Stimulated activated CD4-positive, alpha-beta T cell treated with anti-CD3 and anti-CD28 coated beads, Interleukin-2, amount 100 ng/mL, for 24 hours (primary cell): ENCODE measurements around the gene LTB.

Source experiments
- DNase-seq, 2 donors: peaks; one replicate each; pipeline ENCODE4 v3.0.0-alpha.2; 2020

The LTB gene, protein sequence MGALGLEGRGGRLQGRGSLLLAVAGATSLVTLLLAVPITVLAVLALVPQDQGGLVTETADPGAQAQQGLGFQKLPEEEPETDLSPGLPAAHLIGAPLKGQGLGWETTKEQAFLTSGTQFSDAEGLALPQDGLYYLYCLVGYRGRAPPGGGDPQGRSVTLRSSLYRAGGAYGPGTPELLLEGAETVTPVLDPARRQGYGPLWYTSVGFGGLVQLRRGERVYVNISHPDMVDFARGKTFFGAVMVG

DNA sequence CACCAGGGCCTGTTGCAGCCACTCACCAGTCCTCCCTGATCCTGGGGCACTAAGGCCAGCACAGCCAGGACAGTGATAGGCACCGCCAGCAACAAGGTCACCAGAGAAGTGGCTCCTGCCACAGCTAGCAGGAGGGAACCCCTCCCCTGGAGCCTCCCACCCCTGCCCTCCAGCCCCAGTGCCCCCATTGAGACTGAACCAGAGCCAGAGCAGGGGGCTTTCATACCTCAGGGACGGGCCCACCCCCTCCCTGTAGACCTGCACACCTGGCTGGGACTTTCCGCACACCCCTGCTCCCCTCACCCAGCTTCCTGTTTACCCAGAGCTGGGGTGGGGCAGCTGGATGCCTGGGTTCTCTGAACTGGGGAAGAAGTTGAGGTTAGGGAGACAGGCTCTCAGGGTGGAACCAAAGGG is at the start of gene LTB:
Gene LTB (minus strand): TSS at position 195 of the 414 bp plus-strand sequence. CDS start 7 bp downstream, at position 188.
- peak; percentile 55 for DNase-seq

DNA sequence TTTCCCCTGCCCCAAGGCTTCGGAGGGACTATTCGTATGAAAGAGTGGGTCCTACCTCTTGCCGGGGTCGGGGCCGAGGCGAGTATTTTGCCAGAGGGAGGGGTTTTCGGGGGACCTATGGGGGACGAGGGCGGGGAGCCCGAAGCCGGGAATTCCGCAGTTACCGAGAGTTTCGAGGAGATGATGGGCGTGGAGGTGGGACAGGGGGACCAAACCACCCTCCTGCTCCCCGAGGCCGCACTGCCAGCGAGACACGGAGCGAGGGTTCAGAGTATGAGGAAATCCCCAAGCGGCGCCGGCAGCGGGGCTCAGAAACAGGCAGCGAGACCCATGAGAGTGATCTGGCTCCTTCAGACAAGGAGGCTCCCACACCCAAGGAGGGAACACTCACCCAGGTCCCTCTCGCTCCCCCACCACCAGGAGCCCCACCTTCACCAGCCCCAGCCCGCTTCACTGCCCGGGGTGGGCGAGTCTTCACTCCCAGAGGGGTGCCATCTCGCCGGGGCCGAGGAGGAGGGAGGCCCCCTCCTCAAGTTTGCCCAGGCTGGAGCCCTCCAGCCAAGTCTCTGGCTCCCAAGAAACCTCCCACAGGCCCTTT is 49.6 kb upstream of the LTB start:
- no peak for DNase-seq

DNA sequence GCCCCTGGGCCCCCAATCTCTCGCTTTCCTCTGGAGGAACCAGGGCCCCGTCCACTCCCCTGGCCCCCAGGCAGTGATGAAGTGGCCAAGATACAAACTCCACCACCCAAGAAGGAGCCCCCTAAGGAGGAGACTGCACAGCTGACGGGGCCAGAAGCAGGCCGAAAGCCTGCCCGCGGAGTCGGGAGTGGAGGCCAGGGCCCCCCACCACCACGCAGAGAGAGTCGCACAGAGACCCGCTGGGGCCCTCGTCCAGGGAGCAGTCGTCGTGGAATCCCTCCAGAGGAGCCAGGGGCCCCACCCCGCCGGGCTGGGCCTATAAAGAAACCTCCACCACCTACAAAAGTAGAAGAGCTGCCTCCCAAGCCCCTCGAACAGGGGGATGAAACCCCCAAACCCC is 49.0 kb upstream of the LTB start:
- no peak for DNase-seq

DNA sequence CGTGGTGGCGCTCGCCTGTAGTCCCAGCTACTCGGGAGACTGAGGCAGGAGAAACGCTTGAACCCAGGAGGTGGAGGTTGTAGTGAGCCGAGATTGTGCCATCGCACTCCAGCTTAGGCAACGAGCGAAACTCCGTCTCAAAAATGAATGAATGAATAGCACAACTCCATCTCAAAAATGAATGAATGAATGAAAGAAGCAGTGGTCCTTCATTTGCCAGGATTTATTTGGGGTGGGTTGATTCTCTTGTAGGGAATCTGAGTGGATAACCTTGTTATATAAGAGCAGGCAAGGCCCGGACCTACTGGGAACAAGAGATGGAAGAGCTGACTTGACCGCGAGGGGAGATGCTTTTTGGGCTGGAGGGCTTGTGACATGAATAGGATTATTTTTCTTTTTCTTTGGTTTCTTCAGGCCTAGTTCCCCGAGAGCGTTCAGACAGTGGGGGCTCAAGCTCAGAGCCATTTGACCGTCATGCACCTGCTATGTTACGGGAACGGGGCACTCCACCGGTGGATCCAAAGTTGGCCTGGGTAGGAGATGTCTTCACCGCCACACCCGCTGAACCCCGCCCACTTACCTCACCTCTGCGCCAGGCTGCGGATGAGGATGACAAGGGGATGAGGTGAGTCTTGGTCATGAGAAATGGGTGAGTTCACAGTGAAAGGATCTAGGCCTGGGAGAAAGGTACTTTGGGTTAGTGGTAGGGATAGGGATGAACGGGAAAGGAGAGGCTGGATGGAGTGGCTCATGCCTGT is 48.1 kb upstream of the LTB start:
- DNase-seq: no peak

DNA sequence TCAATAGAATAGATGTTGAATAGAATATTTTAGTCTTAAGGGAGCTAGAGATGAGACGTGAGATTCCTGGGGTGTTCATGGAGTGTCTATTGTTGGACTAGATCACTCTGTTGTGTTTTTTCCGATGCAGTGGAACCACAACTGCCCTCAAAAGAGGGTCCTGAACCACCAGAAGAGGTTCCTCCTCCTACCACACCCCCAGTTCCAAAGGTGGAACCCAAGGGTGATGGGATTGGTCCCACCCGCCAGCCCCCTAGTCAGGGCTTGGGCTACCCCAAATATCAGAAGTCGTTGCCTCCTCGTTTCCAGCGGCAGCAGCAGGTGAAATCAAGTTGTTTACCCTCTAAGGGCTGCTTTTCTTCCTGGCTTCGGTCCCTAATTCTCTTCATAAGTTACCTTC is 46.8 kb upstream of the LTB start:
- DNase-seq: no peak

DNA sequence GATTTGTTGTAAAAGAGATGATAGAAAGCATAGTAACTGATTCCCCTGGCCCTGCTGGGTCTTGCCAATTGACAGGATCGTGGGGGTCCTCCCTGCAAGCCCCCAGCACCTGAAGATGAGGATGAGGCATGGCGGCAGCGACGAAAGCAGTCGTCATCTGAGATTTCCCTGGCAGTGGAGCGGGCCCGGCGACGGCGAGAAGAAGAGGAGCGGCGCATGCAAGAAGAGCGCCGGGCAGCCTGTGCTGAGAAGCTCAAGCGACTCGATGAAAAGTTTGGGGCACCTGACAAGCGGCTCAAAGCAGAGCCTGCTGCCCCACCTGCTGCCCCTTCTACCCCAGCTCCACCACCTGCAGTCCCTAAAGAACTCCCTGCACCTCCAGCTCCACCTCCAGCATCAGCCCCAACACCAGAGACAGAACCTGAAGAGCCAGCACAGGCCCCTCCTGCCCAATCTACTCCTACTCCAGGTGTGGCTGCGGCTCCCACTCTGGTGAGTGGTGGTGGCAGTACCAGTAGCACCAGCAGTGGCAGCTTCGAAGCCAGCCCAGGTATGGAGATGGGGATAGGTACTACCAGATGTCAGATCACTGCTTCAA is 45.6 kb upstream of the LTB start:
- DNase-seq: no peak

DNA sequence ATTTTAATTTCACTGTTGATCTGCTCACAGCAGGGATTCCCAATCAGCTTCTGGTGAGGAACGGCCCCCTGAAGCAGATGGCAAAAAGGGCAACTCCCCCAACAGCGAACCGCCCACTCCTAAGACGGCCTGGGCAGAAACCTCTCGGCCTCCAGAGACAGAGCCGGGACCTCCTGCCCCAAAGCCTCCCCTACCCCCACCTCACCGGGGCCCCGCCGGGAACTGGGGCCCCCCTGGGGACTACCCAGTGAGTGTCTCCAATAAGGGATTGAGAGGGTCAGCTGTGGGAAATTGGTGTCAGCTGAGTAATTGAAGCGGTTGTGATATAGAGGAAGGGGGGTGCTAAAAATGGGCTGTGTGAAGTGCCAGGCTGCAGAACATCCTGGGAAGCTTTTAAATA is 44.7 kb upstream of the LTB start:
- no peak for DNase-seq

DNA sequence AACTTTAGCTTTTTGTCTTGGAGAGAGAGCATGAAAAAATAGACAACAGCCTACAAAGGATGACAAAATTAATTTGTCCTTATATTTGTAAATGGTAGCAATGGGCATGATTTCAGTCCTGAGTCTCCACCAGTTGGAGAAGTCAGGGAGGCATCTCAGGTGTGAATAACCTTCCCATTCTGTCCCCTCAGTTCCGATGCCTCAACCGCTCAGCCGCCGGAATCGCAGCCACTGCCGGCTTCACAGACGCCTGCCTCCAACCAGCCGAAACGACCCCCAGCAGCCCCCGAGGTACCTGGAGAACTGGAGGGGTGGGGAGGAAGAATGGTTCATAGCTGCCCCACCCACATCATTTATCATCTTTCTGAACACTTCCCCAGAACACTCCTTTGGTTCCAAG is 41.8 kb upstream of the LTB start:
- no peak for DNase-seq

DNA sequence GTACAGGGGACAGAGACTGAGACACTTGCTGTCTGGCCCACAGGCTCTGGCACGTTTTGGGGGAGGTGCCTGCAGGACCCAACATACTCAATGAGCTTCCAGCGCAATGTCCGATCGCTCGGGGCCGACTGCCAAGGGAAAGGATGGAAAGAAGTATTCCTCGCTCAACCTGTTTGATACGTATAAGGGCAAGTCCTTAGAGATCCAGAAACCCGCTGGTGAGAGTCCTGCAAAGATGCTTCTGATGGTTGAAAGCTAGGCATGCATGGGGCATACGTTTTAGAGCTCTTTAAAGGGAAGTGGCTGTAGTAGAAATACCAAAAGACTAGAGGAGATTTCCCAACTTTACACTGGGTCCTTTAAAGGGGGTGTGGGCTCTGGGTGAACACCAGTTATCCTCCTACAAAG is 40.5 kb upstream of the LTB start:
- DNase-seq: no peak

DNA sequence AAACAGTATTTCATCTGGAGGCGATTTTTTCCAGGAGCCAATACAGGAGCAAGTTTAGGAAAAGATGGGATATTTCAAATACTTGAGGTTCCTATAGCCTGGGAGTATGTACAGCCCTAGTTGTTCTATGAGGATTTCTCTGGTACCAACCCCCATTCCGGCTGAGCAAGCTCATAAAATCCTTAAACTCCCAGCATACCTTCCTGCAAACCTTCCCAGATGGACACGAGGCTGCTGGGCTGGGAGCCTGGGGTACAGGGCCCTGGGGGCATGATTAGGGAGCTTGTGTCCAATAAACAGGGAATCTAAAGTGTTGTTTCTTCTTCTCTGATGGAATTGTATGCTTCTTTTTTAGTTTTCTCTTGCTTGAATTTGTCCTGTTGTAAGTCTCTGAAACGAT is 39.8 kb upstream of the LTB start:
- DNase-seq: no peak

DNA sequence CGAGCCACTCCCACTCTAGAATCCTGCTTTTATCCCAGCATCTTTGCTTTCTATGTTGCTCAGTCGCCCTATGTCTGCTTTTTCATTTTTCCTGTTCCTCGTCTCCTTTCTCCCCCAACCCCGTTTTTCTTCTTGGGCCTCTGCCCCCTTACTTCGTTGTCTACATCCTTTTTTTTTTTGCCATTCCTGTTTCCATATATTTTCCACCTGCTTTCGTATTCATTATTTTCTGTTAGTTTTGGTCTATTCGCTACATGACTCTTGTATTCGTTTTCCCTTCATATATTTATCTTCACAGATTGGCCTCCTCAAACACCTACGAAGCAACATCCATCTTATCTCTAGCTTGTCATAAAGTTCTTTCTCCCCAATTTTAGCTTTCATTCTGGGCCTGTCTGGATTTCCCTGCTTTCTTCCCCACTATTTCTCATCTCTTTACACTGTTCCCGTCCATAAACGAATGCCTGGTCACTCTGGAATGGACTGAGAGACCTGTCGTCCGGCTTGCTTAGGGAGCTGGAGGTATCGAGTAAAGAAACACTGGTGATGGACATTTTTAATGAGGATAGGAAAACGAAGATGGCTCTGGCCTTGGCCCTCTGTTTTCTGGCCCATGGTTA is 39.2 kb upstream of the LTB start:
- no peak for DNase-seq

DNA sequence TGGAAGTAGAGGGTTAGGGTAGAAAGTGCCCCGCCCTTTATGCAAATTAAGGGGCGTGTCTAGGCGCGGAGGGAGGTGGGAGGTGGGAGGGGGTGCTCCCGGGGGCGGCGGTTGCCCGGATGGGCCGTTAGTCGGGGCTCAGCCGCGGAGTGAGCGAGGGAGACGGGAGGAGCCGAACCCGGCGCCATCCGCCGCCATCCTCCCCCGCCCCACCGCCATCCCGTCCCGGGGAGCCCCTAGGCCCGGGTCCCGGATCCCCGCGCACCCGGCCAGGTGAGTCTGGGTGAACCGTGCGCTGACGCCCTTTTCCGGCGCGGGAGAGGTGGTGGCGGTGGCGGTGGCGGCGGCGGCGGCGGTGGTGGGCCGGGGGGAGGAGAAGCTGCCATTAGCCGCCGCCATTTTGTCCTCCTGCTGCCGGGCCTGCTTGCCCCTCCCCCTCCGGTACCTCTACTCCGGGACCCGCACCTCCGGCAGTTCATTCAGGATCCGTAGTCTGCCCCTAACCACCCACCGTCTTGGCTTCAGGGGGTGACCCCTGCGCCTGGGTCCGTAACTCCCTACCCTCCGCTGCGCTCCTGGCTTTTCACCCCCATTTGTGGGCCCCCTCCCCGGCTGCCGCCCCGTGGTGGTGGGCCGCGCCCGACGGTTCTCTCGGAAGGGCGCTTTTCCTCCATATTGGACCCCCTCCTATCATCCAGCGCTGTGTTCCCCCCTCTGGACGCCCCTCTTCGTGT is 38.5 kb upstream of the LTB start, which contains the start of gene PRRC2A:
Gene PRRC2A (plus strand): TSS at position 130 of the 734 bp plus-strand sequence. CDS start 2,075 bp downstream, outside the sequence.
- DNase-seq: peak; percentile 83 to 96

DNA sequence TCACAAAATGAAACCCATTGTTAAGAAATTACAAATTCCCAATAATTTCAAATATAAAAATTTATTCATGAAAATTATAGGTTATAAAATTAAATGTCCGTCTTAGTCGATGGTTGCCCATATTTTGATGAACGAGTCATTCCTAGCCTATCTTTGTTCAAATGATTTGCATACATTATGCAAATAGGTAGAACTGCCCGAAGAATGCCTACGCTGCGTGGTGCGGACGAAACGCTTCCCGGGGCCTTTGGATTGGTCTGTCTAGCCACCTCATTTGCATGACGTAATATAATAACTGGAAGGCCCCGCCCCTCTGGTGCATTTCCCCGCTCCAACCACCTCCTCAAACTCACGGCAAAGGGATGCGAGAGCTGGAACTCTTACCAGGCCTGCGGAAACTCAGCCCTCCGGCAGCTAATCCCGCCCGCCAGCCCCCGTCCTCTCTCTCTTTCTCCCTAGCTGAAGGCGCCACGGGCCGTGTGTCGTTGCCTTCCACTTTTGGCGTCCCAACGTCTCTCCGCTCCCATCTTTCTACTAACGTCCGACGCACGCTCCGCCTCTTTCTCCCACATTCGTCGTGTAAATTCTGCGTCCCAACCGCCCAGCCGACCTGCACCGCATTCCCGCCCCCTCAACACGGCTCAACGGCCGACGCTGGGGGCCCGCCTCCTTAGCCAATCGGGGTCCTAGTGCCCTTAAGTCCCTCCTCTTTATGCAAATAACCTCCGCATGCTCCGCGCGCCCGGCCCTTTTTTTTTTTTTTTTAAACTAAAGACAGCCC is 37.8 kb upstream of the LTB start:
- peak; percentile 96 to 97 for DNase-seq

DNA sequence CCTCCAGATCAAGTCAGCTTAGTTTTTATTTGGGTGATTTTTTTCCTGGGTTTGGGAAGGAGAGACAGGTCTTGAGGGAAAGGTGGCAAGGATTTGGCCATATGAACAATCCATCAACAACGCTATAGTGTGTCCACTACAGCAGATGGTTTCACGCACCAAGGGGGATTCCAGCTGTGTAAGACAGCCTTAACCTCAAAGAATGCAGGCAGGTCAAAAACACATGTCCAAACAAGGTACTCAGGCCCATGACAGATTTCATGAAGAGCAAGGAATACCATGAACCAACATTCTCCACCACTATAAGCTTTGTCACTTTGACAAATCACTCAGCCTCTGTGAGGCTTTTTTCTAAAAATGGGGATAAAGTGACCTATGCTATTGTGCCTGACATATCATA is 34.8 kb upstream of the LTB start:
- DNase-seq: no peak

DNA sequence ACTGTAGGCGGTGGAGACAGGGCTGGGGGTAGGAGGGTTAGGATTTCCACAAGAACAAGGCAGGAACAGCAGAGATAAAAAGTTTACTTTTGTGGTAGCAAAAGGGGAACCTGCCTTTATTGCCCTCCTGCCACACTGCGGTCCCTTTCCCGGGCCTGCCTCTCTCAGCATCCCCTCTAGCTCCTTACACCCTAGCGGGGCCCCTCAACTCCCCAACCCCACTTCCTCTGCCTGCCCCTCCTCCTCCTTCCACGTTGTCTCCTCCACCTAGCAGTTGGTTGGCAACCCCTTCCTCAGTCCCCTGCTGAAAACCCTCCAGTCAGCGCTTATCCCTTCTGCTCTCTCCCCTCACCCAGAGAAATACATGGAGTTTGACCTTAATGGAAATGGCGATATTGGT is 33.5 kb upstream of the LTB start:
- peak; percentile 44 to 47 for DNase-seq

DNA sequence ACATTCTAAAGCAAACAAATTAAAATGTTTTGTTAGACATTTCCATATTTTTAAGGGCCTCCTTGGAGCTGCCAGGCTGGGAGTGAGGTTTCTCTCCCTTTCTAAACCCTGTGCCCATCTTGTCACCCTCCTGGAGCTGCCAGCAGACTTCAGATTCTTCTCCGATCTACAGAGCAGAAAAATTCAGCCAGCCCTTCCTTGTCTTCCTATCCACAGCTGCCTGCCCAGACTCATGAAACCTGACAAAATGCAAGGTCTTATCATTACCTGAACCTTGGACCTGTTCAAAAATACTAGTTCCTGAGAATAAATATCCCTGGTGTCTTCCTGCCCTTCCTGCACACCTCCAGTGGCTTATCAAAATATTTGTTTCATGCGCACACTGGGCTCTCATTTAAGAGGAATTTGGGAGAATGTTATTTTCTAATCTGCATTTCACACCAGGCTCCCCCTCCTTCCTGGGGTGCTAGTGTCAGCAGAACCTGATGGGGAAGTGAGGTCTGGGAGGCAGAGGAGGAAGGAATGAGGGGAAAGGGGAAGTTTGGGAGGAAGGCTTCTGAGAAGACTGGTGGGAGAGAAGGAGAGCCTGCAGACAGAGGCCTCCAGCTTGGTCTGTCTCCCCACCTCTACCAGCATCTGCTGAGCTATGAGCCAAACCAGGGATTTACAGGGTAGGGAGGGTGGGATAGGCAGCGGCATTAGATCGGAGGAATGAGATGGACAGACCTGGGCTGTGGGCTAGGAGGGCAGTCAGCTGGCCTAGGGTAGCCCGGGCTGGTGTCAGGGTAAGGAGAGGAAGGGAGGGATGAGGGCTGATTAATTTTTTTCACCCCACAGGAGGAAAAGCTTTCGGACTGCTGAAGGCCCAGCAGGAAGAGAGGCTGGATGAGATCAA is 32.7 kb upstream of the LTB start, which contains the start of gene AIF1:
Gene AIF1 (plus strand): TSS at position 551 of the 895 bp plus-strand sequence. CDS start 96 bp downstream, at position 647.
- no peak for DNase-seq

DNA sequence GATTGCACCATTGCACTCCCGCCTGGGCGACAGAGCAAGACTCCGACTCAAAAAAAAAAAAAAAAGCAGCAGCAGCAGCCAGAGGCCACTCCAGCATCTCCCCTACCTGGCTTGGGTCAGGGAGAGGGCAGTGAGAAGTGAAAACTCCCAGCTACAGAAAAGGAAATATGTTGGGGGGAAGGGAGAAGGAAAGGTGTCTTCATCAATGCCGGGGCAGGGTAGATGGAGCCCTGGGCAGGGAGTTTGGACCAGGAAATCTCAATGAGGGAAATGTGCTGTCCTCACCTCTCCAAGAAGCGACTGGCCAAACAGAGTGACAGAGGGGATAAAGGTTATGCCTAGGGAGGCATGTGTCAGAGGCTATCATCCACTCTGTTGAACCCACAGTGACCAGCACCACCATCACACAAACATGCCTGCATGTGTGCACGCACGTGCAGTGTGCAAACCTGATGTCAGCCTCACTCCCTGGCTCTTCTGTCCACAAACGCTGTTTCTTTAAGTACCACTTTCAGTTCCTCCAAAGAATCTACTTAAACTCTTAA is 31.9 kb upstream of the LTB start:
- no peak for DNase-seq

DNA sequence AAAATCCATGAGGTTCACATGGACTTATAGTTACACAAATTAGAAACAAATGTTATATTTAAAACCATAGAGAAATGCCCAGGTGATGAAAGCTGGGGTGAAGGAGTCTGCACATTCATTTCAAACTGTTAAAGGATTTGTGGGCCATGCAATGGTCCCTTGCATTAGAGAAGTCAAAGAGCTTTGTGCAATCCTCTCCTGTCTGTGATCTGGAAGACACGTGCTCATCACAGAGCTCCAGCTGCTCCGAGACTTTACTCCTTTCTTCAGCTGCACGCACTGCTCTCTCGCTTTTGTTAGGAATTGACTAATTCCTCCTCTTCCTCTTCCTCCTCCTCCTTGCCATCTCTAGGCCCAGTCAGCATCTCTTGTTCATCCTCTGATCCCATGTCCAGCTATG is 28.7 kb upstream of the LTB start:
- DNase-seq: no peak

DNA sequence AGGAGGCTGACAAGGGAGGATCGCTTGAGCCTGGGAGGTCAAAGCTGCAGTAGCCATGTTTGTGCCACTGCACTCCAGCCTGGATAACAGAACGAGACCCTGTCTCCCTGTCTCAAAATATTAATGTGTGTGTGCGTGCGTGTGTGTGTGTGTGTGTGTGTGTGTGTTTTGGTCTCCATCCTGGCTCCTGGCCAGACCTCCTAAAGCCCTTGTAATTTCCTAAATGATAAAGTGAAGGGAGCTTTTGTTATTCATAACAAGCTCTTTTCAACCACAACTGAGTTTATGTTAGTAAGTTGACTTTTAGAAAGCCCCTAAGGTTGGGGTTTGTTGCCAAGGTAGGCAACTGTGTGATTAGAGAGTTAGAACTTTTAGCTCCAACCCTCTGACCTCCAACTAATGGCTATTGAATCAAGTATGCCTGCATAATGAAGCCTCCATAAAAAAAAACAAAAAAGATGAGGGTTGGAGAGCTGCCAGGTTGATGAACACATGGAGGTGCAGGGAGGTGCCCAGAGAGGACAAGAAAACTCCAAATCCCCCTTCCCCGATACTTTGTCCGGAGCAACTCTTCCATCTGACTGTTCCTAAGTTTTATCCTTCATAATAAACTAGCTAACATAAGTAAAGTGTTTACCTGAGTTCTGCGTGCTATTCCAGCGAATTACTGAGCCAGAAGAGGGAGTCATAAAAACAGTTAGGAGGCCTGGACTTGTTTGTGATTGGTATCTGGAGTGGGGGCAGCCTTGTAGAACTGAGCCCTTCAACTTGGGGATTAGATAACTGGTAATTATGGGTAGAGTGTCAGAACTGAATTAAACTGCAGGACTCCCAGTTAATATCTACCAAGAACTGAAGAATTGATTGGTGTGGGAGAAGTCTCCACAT is 27.5 kb upstream of the LTB start:
- no peak for DNase-seq
